ENCODE results near the gene VWCE.

DNA sequence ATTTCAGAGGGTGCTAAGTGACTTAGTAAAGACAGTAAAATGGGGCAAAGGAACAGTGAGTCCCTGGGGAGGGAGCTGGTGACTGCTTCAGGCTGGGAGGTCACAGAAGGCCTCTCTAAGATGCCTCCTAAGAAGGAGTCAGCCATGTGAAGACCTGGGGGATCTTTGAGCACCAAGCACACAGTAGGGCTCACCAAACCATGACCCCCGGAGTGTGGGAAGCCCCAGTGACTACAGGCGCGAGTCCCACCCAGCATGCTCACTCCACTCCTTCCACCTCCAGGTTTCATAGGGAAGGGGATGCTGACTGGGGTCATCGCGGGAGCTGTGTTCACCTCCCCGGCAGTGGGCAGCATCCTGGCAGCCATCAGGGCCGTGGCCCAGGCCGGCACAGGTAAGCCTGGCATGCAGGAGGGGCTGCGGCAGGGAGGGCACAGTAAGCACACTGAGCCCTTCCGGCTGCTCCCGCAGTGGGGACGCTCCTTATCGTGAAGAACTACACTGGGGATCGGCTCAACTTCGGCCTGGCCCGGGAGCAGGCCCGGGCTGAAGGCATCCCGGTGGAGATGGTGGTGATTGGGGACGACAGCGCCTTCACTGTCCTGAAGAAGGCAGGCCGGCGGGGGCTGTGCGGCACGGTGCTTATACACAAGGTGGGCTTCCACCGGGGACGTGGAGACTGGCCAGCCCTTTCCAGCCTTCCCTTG, 43.8 kb upstream of the VWCE start:
- no peak for TF ChIP-seq ETV6 (CRISPR knock-in tag; IDR thresholded peaks at IDR 0.05)
- TF ChIP-seq, protein P1, sequence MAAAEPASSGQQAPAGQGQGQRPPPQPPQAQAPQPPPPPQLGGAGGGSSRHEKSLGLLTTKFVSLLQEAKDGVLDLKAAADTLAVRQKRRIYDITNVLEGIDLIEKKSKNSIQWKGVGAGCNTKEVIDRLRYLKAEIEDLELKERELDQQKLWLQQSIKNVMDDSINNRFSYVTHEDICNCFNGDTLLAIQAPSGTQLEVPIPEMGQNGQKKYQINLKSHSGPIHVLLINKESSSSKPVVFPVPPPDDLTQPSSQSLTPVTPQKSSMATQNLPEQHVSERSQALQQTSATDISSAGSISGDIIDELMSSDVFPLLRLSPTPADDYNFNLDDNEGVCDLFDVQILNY (CRISPR knock-in tag; IDR thresholded peaks at IDR 0.05): no peak
- no peak for TF ChIP-seq ELF4 (CRISPR knock-in tag; IDR thresholded peaks at IDR 0.05; ENCODE audit: low read depth)
- TF ChIP-seq, protein P2, sequence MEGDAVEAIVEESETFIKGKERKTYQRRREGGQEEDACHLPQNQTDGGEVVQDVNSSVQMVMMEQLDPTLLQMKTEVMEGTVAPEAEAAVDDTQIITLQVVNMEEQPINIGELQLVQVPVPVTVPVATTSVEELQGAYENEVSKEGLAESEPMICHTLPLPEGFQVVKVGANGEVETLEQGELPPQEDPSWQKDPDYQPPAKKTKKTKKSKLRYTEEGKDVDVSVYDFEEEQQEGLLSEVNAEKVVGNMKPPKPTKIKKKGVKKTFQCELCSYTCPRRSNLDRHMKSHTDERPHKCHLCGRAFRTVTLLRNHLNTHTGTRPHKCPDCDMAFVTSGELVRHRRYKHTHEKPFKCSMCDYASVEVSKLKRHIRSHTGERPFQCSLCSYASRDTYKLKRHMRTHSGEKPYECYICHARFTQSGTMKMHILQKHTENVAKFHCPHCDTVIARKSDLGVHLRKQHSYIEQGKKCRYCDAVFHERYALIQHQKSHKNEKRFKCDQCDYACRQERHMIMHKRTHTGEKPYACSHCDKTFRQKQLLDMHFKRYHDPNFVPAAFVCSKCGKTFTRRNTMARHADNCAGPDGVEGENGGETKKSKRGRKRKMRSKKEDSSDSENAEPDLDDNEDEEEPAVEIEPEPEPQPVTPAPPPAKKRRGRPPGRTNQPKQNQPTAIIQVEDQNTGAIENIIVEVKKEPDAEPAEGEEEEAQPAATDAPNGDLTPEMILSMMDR (IDR thresholded peaks at IDR 0.05): no peak
- no peak for TF ChIP-seq CREM (CRISPR knock-in tag; IDR thresholded peaks at IDR 0.05)
- TF ChIP-seq ZNF121 (CRISPR knock-in tag; IDR thresholded peaks at IDR 0.05): no peak
- no peak for TF ChIP-seq ESRRA (CRISPR knock-in tag; IDR thresholded peaks at IDR 0.05; ENCODE audit: borderline replicate concordance)
- TF ChIP-seq, protein P3, sequence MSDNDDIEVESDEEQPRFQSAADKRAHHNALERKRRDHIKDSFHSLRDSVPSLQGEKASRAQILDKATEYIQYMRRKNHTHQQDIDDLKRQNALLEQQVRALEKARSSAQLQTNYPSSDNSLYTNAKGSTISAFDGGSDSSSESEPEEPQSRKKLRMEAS (CRISPR knock-in tag; IDR thresholded peaks at IDR 0.05): no peak
- no peak for TF ChIP-seq RELA (CRISPR knock-in tag; IDR thresholded peaks at IDR 0.05; ENCODE audit: borderline replicate concordance)
- TF ChIP-seq SP1 (CRISPR knock-in tag; conservative IDR thresholded peaks at IDR 0.05): no peak
- TF ChIP-seq, protein P4, sequence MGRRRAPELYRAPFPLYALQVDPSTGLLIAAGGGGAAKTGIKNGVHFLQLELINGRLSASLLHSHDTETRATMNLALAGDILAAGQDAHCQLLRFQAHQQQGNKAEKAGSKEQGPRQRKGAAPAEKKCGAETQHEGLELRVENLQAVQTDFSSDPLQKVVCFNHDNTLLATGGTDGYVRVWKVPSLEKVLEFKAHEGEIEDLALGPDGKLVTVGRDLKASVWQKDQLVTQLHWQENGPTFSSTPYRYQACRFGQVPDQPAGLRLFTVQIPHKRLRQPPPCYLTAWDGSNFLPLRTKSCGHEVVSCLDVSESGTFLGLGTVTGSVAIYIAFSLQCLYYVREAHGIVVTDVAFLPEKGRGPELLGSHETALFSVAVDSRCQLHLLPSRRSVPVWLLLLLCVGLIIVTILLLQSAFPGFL (CRISPR knock-in tag; IDR thresholded peaks at IDR 0.05; ENCODE audit: borderline replicate concordance): no peak

All from WTC11 (cell line).